H1 (cell line): ENCODE data around the gene ALS2CL. TPM values are rescaled to one million over a fixed set of nuclear protein-coding genes. Genes with fewer than 3 reads are reported as not detected.

ENCODE experiments used
- CTCF ChIA-PET: fragments of 300-600 bp; sonication (Branson Sonifier 250); formaldehyde crosslinking; loops from one replicate; lab custom pipeline; 2021; ENCODE audit not compliant: partially characterized antibody; lab: Charles Lee
- POLR2A ChIA-PET: fragments of 300-600 bp; sonication (Branson Sonifier 250); formaldehyde crosslinking; loops from one replicate; lab custom pipeline; 2021; ENCODE audit warnings: inconsistent platforms; ENCODE audit not compliant: partially characterized antibody; lab: Charles Lee
- DNase-seq, 2 experiments: peaks; one replicate each; pipeline versions ENCODE4 v3.0.0 to v3.0.0-alpha.2; 2010 to 2022; ENCODE audit warnings: low spot score in 2 of 2, low read depth in 1 of 2, mixed read lengths in 1 of 2
- FAIRE-seq: peaks from 2 replicates; lab custom pipeline; 2011; peaks lifted over from hg19 to GRCh38; lab: Jason Lieb, UNC
- H2AFZ ChIP-seq: 2 replicates; pipeline ENCODE4 v1.8.1; 2012; ENCODE audit warnings: low read length, inconsistent platforms
- H2AK5ac ChIP-seq: 2 replicates; pipeline ENCODE4 v1.6.1; 2013; ENCODE audit warnings: low read depth, low read length
- H2BK120ac ChIP-seq: replicated peaks from 2 replicates; pipeline ENCODE3; 2013; ENCODE audit warnings: low read depth, low read length, inconsistent platforms
- H2BK12ac ChIP-seq: 2 replicates; pipeline ENCODE4 v1.6.1; 2013; ENCODE audit warnings: low read depth, low read length
- H2BK15ac ChIP-seq: 2 replicates; pipeline ENCODE4 v1.6.1; 2013; ENCODE audit warnings: low read length
- H2BK20ac ChIP-seq: 2 replicates; pipeline ENCODE4 v1.6.1; 2013; ENCODE audit warnings: low read length
- H2BK5ac ChIP-seq: 2 replicates; pipeline ENCODE4 v1.6.1; 2013; ENCODE audit warnings: low read depth, low read length
- H3K14ac ChIP-seq: 2 replicates; pipeline ENCODE4 v1.6.1; 2013; ENCODE audit warnings: inconsistent platforms; ENCODE audit not compliant: insufficient read length
- H3K18ac ChIP-seq: 2 replicates; pipeline ENCODE4 v1.6.1; 2013; ENCODE audit warnings: low read length; ENCODE audit errors: extremely low read depth
- H3K23ac ChIP-seq: 2 replicates; pipeline ENCODE4 v1.6.1; 2013; ENCODE audit warnings: inconsistent platforms; ENCODE audit not compliant: insufficient read length
- H3K23me2 ChIP-seq: 2 replicates; pipeline ENCODE4 v1.6.1; 2013; ENCODE audit warnings: low read depth, low read length
- H3K27ac ChIP-seq: 2 replicates; pipeline ENCODE4 v1.6.1; 2011; ENCODE audit warnings: low read depth, low read length, inconsistent platforms
- H3K27me3 ChIP-seq, 4 experiments: replicated peaks in 1 of 4; 1 replicate in 1 of 4; 2 replicates in 3 of 4; pipeline versions ENCODE4 v1.6.1 to v1.8.1; 2011 to 2013; ENCODE audit warnings: low read length in 3 of 4, mild to moderate bottlenecking in 3 of 4, inconsistent platforms in 2 of 4, mixed read lengths in 2 of 4, moderate library complexity in 1 of 4; ENCODE audit not compliant: control insufficient read depth in 3 of 4, insufficient read depth in 3 of 4; ENCODE audit errors: extremely low read depth in 1 of 4
- H3K36me3 ChIP-seq, 4 experiments: 2 replicates each; pipeline versions ENCODE4 v1.6.1 to v1.8.1; 2011 to 2013; ENCODE audit warnings: mild to moderate bottlenecking in 4 of 4, low read length in 3 of 4, moderate library complexity in 2 of 4, control low read depth in 1 of 4, inconsistent platforms in 1 of 4; ENCODE audit not compliant: insufficient read depth in 4 of 4, control insufficient read depth in 2 of 4
- H3K4ac ChIP-seq: replicated peaks from 2 replicates; pipeline ENCODE3; 2013; ENCODE audit warnings: low read length, low read depth, mixed read lengths, inconsistent platforms; ENCODE audit not compliant: insufficient read length
- H3K4me1 ChIP-seq, 4 experiments: replicated peaks in 1 of 4; 1 replicate in 1 of 4; 2 replicates in 3 of 4; pipeline versions ENCODE4 v1.6.1 to v1.8.1; 2011 to 2013; ENCODE audit warnings: low read length in 3 of 4, inconsistent platforms in 2 of 4, mixed read lengths in 1 of 4; ENCODE audit not compliant: insufficient read depth in 4 of 4, control insufficient read depth in 3 of 4
- H3K4me2 ChIP-seq, 2 experiments: 2 replicates each; pipeline versions ENCODE4 v1.6.1 to v1.8.1; 2011 to 2013; ENCODE audit warnings: low read depth in 2 of 2, low read length in 2 of 2, control low read depth in 1 of 2, inconsistent platforms in 1 of 2, mild to moderate bottlenecking in 1 of 2; ENCODE audit not compliant: insufficient read depth in 1 of 2
- H3K4me3 ChIP-seq, 4 experiments: fragments of 200-600, 300-600 bp in 1 of 4; sonication (generic), shearing (Covaris generic), sonication (Bioruptor Twin) in 1 of 4; 2 replicates each; pipeline versions ENCODE4 v1.5.1 to v1.8.1; 2011 to 2016; ENCODE audit warnings: low read length in 4 of 4, low read depth in 3 of 4, control low read depth in 2 of 4, inconsistent platforms in 2 of 4, mild to moderate bottlenecking in 2 of 4, mixed read lengths in 1 of 4, moderate library complexity in 1 of 4; ENCODE audit not compliant: insufficient read depth in 2 of 4; ENCODE audit errors: extremely low read depth in 1 of 4
- H3K56ac ChIP-seq: replicated peaks from 2 replicates; pipeline ENCODE3; 2013; ENCODE audit warnings: low read depth, mild to moderate bottlenecking, mixed read lengths, low read length, inconsistent platforms; ENCODE audit not compliant: insufficient read length
- H3K79me1 ChIP-seq: 2 replicates; pipeline ENCODE4 v1.6.1; 2013; ENCODE audit warnings: low read depth, low read length, control low read depth
- H3K79me2 ChIP-seq, 2 experiments: 2 replicates each; pipeline versions ENCODE4 v1.6.1 to v1.8.1; 2012 to 2013; ENCODE audit warnings: low read length in 2 of 2, mild to moderate bottlenecking in 2 of 2, inconsistent platforms in 1 of 2; ENCODE audit not compliant: insufficient read depth in 2 of 2, control insufficient read depth in 1 of 2
- H3K9ac ChIP-seq, 4 experiments: replicated peaks in 1 of 4; 1 replicate in 1 of 4; 2 replicates in 3 of 4; pipeline versions ENCODE4 v1.6.1 to v1.8.1; 2011 to 2013; ENCODE audit warnings: low read depth in 3 of 4, low read length in 3 of 4, control low read depth in 2 of 4, mild to moderate bottlenecking in 2 of 4, moderate library complexity in 2 of 4, inconsistent platforms in 1 of 4; ENCODE audit errors: extremely low read depth in 1 of 4
- H3K9me3 ChIP-seq, 2 experiments: 2 replicates each; pipeline versions ENCODE4 v1.6.1 to v1.8.1; 2012 to 2013; ENCODE audit warnings: mild to moderate bottlenecking in 2 of 2, moderate library complexity in 2 of 2, control low read depth in 1 of 2, inconsistent platforms in 1 of 2, low read depth in 1 of 2, low read length in 1 of 2, mixed read lengths in 1 of 2; ENCODE audit not compliant: insufficient read depth in 2 of 2
- H4K20me1 ChIP-seq, 2 experiments: replicated peaks in 1 of 2; 2 replicates each; pipeline versions ENCODE3 to v1.8.1; 2011 to 2013; ENCODE audit warnings: inconsistent platforms in 2 of 2, low read length in 2 of 2, mild to moderate bottlenecking in 1 of 2; ENCODE audit not compliant: insufficient read depth in 2 of 2, control insufficient read depth in 1 of 2
- H4K5ac ChIP-seq: 2 replicates; pipeline ENCODE4 v1.6.1; 2013; ENCODE audit warnings: low read length, low read depth, mixed read lengths, inconsistent platforms; ENCODE audit not compliant: insufficient read length
- H4K8ac ChIP-seq: 2 replicates; pipeline ENCODE4 v1.8.0; 2013; ENCODE audit warnings: mild to moderate bottlenecking, moderate library complexity, low read length, inconsistent platforms; ENCODE audit not compliant: insufficient read depth; ENCODE audit errors: extremely low read depth
- H4K91ac ChIP-seq: replicated peaks from 2 replicates; pipeline ENCODE3; 2013; ENCODE audit warnings: low read length, mixed read lengths, inconsistent platforms; ENCODE audit not compliant: insufficient read length
- CHD2 ChIP-seq: IDR thresholded peaks from 2 replicates; pipeline ENCODE4 v1.6.1; 2012; ENCODE audit warnings: low read length, improper control_type of control experiment
- EGR1 ChIP-seq: IDR thresholded peaks from 2 replicates; pipeline ENCODE4 v1.6.1; 2011; ENCODE audit warnings: low read depth, low read length, borderline replicate concordance
- POLR2A ChIP-seq, 2 experiments: IDR thresholded peaks; 1 replicate in 1 of 2; 2 replicates in 1 of 2; pipeline ENCODE4 v1.6.1; 2011; ENCODE audit warnings: low read depth in 2 of 2, low read length in 2 of 2, mild to moderate bottlenecking in 2 of 2; ENCODE audit errors: control extremely low read depth in 1 of 2
- POLR2AphosphoS5 ChIP-seq: IDR thresholded peaks from 2 replicates; pipeline ENCODE4 v1.6.1; 2011; ENCODE audit warnings: low read depth, low read length
- WGBS, 2 experiments: shearing (Covaris generic) in 1 of 2; methylation state at CpG; one replicate each; pipeline versions ENCODE4 v1.1.6 to v1.1.7; 2013 to 2015; ENCODE audit warnings: low lambda C conversion rate in 2 of 2, mixed read lengths in 2 of 2, inconsistent platforms in 1 of 2, low coverage in 1 of 2, missing lambda C conversion rate in 1 of 2; ENCODE audit not compliant: insufficient replicate concordance in 2 of 2, insufficient coverage in 1 of 2, insufficient read length in 1 of 2; ENCODE audit errors: extremely low coverage in 1 of 2, missing lambda C conversion rate in 1 of 2; 5-methylcytosine and 5-hydroxymethylcytosine counted together
- polyA plus RNA-seq, 7 experiments: library from polyadenylated mRNA; depleted of rRNA in 3 of 7; stranded (reverse) in 5 of 7; unstranded in 2 of 7; fragments of >200 nt in 5 of 7; fragments of 200-250 nt in 2 of 7; gene quantifications; 1 replicate in 5 of 7; 2 replicates in 1 of 7; 4 replicates in 1 of 7; pipeline versions ENCODE4 v1.2.1 to v1.2.3, GENCODE V29; 2011 to 2013; ENCODE audit warnings: missing spikeins in 2 of 7, mixed read lengths in 2 of 7
- total RNA-seq: library from RNA; stranded (reverse); fragmentation: NEBNext Ultra II Directional; extraction: Animal tissue kit (Norgen Biotek cat#: 25700); gene quantifications from 2 replicates; pipeline ENCODE4 v1.2.1, GENCODE V29; 2021
- TF ChIP-seq, protein P1 (sequence below): IDR thresholded peaks from 2 replicates; pipeline ENCODE4 v1.6.1; 2011; ENCODE audit warnings: low read length, improper control_type of control experiment

The ALS2CL gene
- total and polyA plus RNA-seq, 2 of the 8 experiments (the other 6 are each of a cell fraction or from before 2014, with no cell fraction given): 4.8 to 5.4 TPM

- H2AK5ac ChIP-seq: no peak overlapping the region
- peak overlapping the region; percentile 69; the same call in 1 of the 2 replicates for H4K8ac ChIP-seq
- H3K4me2 ChIP-seq: no peak overlapping the region
- ChIA-PET POLR2A (interaction anchor here (0.7 to 1.7 kb wide), 4 partner anchors 9 to 98 kb away, joined by 3 to 5 read pairs (median 3); no protein-coding TSS in a partner anchor), CTCF (interaction anchor here (0.6 to 4.3 kb wide), 17 partner anchors 10 to 90 kb away, joined by 3 to 32 read pairs (median 4); partner anchors contain the start of gene ALS2CL)
- H2BK20ac ChIP-seq: no peak overlapping the region
- H3K14ac ChIP-seq: no peak overlapping the region
- no peaks in the 10 kb centered on the region for H3K79me1 ChIP-seq
- no peak overlapping the region for H3K56ac ChIP-seq
- no peak overlapping the region for H4K91ac ChIP-seq
- H3K4me1 ChIP-seq: no peaks in the 10 kb centered on the region; a peak in 1 of 7 replicates
- H3K27ac ChIP-seq: no peak overlapping the region
- H3K36me3 ChIP-seq: no peaks in the 10 kb centered on the region
- no peak overlapping the region for H2BK120ac ChIP-seq
- no peak overlapping the region for H2BK15ac ChIP-seq
- peaks cover 0 to 1% of the 10 kb centered on the region in 2 experiments for H4K20me1 ChIP-seq
- DNase-seq (no peak), FAIRE-seq (no peak)
- H3K4ac ChIP-seq: no peak overlapping the region
- no peaks in the 10 kb centered on the region for H3K23me2 ChIP-seq
- H3K23ac ChIP-seq: no peak overlapping the region
- peak overlapping the region; percentile 48 for H3K18ac ChIP-seq
- 85% methylated on average over 6 of the region's 10 CpGs; no CpG with 5 or more reads in 1 of the 2 experiments for WGBS, 2 experiments
- no peak overlapping the region for H3K4me3 ChIP-seq
- H2AFZ ChIP-seq: no peak overlapping the region
- H3K27me3 ChIP-seq: no peaks in the 10 kb centered on the region
- H2BK5ac ChIP-seq: no peak overlapping the region
- H4K5ac ChIP-seq: no peak overlapping the region
- no peaks in the 10 kb centered on the region for H3K79me2 ChIP-seq
- H3K9me3 ChIP-seq: no peaks in the 10 kb centered on the region
- H3K9ac ChIP-seq: no peak overlapping the region
- H2BK12ac ChIP-seq: no peak overlapping the region
- TF ChIP-seq CHD2 (no peak), EGR1 (no peak), POLR2AphosphoS5 (no peak), POLR2A (IDR thresholded peaks at IDR 0.05; ENCODE audit: control extremely low read depth in 1 of 2, low read depth in 2 of 2, low read length in 2 of 2) (no peak)
- TF ChIP-seq, protein P1, sequence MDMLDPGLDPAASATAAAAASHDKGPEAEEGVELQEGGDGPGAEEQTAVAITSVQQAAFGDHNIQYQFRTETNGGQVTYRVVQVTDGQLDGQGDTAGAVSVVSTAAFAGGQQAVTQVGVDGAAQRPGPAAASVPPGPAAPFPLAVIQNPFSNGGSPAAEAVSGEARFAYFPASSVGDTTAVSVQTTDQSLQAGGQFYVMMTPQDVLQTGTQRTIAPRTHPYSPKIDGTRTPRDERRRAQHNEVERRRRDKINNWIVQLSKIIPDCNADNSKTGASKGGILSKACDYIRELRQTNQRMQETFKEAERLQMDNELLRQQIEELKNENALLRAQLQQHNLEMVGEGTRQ: no peak
Measured at GRCh38 chr3:46673151-46674030, 20.1 kb downstream of the ALS2CL start.
